ENCODE measurements around the gene SRPK1.
"Not testable (repeated sequence)": the region's sequence is repeated elsewhere in the genome, so short reads cannot be mapped to it uniquely, and the experiment has no call there.

Gene SRPK1

DNA sequence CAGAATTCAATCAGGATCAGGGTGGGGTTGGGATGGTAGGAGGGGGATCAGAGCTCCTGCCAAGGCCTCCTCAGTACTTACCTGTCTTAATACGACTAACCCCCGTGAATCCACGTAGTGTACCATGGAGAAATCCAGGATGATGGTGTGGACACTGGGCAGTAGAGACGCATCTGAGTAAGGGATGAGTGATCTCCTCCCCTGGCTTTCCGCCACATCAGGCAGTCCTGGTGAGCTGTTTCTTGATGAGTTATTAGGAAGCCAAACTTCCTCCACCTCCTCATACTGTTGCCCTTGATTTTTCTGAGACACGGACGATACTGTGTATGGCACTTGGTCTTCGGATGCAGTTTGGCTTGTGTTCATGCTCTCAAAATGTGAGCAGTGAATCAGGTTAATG is 34.2 kb upstream of the SRPK1 start:
- Histone ChIP-seq H3K9ac (ENCODE audit: low read length in 5 of 5) (no peak overlapping the region), H3K4me1 (ENCODE audit: control insufficient read depth in 5 of 5, insufficient read depth in 5 of 5, low read length in 5 of 5) (peaks cover 0 to 3% (median 0%) of the 10 kb centered on the region in 5 donors), H3K4me3 (ENCODE audit: low read depth in 1 of 5, low read length in 5 of 5) (no peak overlapping the region), H3K27ac (ENCODE audit: low read depth, low read length) (no peak overlapping the region), H3K9me3 (ENCODE audit: control insufficient read depth in 5 of 5, low read length in 5 of 5) (no peaks in the 10 kb centered on the region), H3K36me3 (ENCODE audit: control insufficient read depth in 5 of 5, insufficient read depth in 5 of 5, low read length in 5 of 5) (no peaks in the 10 kb centered on the region), H3K27me3 (ENCODE audit: control insufficient read depth in 5 of 5, insufficient read depth in 4 of 5, low read length in 5 of 5) (peaks cover 0 to 3% (median 0%) of the 10 kb centered on the region in 5 donors)

DNA sequence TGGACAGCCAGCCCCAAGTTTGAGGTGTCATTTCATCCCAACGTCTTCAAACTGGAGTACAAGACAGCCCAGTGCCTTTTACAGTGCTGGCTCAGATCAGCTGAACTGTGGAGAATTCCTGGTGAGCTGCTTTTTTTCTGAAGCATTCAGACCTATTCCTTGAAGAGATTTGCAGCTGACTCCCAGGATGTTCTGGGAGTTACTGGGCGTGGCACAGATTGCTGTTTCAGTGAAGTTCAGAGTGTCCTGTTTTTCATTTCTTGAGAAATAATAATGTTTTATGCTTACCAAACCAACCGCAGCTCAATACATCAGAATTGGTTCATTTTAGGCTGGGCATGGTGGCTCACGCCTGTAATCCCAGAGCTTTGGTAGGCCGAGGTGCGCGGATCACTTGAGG is 33.4 kb upstream of the SRPK1 start:
- H3K27ac ChIP-seq (ENCODE audit: low read depth, low read length) = no peak overlapping the region
- H3K9ac ChIP-seq (ENCODE audit: low read length in 5 of 5) = no peak overlapping the region
- no peak overlapping the region for H3K4me3 ChIP-seq (ENCODE audit: low read depth in 1 of 5, low read length in 5 of 5)
- no peaks in the 10 kb centered on the region for H3K36me3 ChIP-seq (ENCODE audit: control insufficient read depth in 5 of 5, insufficient read depth in 5 of 5, low read length in 5 of 5)
- no peaks in the 10 kb centered on the region for H3K9me3 ChIP-seq (ENCODE audit: control insufficient read depth in 5 of 5, low read length in 5 of 5)
- H3K4me1 ChIP-seq (ENCODE audit: control insufficient read depth in 5 of 5, insufficient read depth in 5 of 5, low read length in 5 of 5) = peaks cover 0 to 3% (median 0%) of the 10 kb centered on the region in 5 donors
- H3K27me3 ChIP-seq (ENCODE audit: control insufficient read depth in 5 of 5, insufficient read depth in 4 of 5, low read length in 5 of 5) = peaks cover 0 to 3% (median 0%) of the 10 kb centered on the region in 5 donors

DNA sequence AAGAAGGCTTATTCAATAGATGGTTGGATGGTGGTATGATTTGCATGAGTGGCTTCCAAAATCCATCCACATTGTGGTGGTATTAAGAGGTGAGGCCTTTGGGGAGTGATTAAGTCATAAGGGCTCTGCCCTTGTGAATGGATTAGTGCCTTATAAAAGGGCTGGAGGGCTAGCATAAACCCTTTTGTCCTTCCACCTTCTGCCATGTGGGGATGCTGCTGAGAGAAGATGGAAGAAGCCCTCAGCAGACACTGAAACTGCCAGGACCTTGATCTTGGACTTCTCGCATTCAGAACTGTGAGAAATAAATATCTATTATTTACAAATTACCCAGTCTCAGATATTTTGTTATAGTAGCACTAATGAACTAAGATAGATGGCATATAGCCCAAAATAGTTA is 27.8 kb upstream of the SRPK1 start:
- H3K27ac ChIP-seq (ENCODE audit: low read depth, low read length) = no peak overlapping the region

DNA sequence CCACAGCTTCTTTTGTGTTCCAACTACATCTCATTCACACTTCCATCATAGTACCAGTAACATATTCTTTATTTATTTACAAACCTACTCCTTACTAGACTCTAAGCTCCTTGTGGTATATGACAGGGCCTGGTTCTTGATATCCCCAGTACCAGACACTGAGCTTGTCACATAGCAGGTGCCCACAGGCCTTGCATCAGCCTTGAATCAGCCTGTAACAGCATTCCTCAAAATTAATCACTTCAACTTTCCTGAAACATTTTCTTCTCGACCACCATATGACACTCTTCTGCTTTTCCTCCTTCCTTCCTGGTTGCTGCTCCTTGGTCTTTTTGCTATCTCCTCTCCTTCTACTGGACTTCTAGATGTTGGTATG is 24.7 kb upstream of the SRPK1 start:
- H3K27ac ChIP-seq (ENCODE audit: low read depth, low read length) = no peak overlapping the region
- no peaks in the 10 kb centered on the region for H3K4me1 ChIP-seq (ENCODE audit: control insufficient read depth in 5 of 5, insufficient read depth in 5 of 5, low read length in 5 of 5)
- H3K9ac ChIP-seq (ENCODE audit: low read length in 5 of 5) = no peak overlapping the region
- H3K4me3 ChIP-seq (ENCODE audit: low read depth in 1 of 5, low read length in 5 of 5) = no peak overlapping the region
- H3K36me3 ChIP-seq (ENCODE audit: control insufficient read depth in 5 of 5, insufficient read depth in 5 of 5, low read length in 5 of 5) = no peaks in the 10 kb centered on the region
- no peaks in the 10 kb centered on the region for H3K27me3 ChIP-seq (ENCODE audit: control insufficient read depth in 5 of 5, insufficient read depth in 4 of 5, low read length in 5 of 5)
- no peaks in the 10 kb centered on the region for H3K9me3 ChIP-seq (ENCODE audit: control insufficient read depth in 5 of 5, low read length in 5 of 5)

More for the DNA sequence above, 27.8 kb upstream of the SRPK1 start:
- no peak overlapping the region for H3K9ac ChIP-seq (ENCODE audit: low read length in 5 of 5)
- H3K36me3 ChIP-seq (ENCODE audit: control insufficient read depth in 5 of 5, insufficient read depth in 5 of 5, low read length in 5 of 5) = no peaks in the 10 kb centered on the region
- H3K27me3 ChIP-seq (ENCODE audit: control insufficient read depth in 5 of 5, insufficient read depth in 4 of 5, low read length in 5 of 5) = peaks cover 0 to 3% (median 0%) of the 10 kb centered on the region in 5 donors
- no peak overlapping the region for H3K4me3 ChIP-seq (ENCODE audit: low read depth in 1 of 5, low read length in 5 of 5)
- peaks cover 0 to 3% (median 0%) of the 10 kb centered on the region in 5 donors for H3K4me1 ChIP-seq (ENCODE audit: control insufficient read depth in 5 of 5, insufficient read depth in 5 of 5, low read length in 5 of 5)
- H3K9me3 ChIP-seq (ENCODE audit: control insufficient read depth in 5 of 5, low read length in 5 of 5) = no peaks in the 10 kb centered on the region

DNA sequence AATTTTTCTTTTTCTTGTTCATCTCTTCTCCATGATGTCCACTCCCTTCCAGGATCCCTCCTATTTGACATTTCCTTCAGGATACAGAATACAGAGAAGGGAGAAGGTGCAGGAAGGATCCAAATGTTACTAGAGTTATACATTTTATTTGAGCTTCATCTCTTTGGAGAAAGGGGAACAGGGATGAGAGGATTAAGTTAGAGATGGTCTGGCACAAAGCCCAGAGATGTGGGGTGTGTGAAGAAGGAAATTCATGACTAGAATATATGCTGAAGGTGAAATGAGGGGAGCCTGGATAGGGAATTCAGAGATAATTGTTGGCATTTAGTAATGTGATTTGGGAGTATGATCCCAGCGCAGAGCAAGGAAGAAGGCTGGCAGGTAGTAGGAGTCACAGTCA is 22.5 kb upstream of the SRPK1 start:
- Histone ChIP-seq H3K9ac (ENCODE audit: low read length in 5 of 5) (no peak overlapping the region), H3K27me3 (ENCODE audit: control insufficient read depth in 5 of 5, insufficient read depth in 4 of 5, low read length in 5 of 5) (no peaks in the 10 kb centered on the region), H3K9me3 (ENCODE audit: control insufficient read depth in 5 of 5, low read length in 5 of 5) (no peaks in the 10 kb centered on the region), H3K4me1 (ENCODE audit: control insufficient read depth in 5 of 5, insufficient read depth in 5 of 5, low read length in 5 of 5) (no peaks in the 10 kb centered on the region), H3K4me3 (ENCODE audit: low read depth in 1 of 5, low read length in 5 of 5) (no peak overlapping the region), H3K36me3 (ENCODE audit: control insufficient read depth in 5 of 5, insufficient read depth in 5 of 5, low read length in 5 of 5) (no peaks in the 10 kb centered on the region), H3K27ac (ENCODE audit: low read depth, low read length) (no peak overlapping the region)

DNA sequence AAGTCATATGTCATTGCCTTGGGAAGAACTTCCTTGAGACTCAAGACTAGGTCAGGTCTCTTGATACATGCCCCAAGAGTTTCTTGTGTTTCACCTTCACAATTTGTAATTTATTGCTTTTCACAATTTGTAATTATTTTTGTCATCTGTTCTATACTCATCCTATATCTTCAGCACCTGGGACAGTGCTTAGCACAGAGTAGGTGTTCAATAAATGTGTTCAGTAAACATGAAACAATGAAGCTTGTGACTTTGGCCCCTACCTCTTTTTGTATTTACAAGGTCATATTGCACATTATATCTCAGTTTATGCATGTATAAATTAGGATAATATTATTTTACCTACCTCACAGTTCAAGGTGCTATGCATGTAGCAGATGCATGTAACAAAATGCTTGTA is 21.5 kb upstream of the SRPK1 start:
- H3K4me3 ChIP-seq (ENCODE audit: low read depth in 1 of 5, low read length in 5 of 5) = no peak overlapping the region

DNA sequence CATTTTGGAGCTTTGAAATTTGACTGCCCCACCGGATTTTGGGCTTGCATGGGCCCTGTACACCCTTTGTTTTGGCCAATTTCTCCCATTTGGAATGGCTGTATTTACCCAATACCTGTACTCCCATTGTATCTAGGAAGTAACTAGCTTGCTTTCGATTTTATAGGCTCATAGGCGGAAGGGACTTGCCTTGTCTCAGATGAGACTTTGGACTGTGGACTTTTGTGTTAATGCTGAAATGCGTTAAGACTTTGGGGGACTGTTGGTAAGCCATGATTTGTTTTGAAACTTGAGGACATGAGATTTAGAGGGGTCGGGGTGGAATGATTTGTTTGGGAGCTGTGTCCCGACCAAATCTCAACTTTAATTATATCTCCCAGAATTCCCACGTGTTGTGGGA is 20.3 kb upstream of the SRPK1 start:
- H3K4me1 ChIP-seq (ENCODE audit: control insufficient read depth in 5 of 5, insufficient read depth in 5 of 5, low read length in 5 of 5); H3K27ac ChIP-seq (ENCODE audit: low read depth, low read length); H3K9ac ChIP-seq (ENCODE audit: low read length in 5 of 5); H3K27me3 ChIP-seq (ENCODE audit: control insufficient read depth in 5 of 5, insufficient read depth in 4 of 5, low read length in 5 of 5); H3K4me3 ChIP-seq (ENCODE audit: low read depth in 1 of 5, low read length in 5 of 5); H3K9me3 ChIP-seq (ENCODE audit: control insufficient read depth in 5 of 5, low read length in 5 of 5); H3K36me3 ChIP-seq (ENCODE audit: control insufficient read depth in 5 of 5, insufficient read depth in 5 of 5, low read length in 5 of 5): not testable (repeated sequence)

More for the DNA sequence above, 21.5 kb upstream of the SRPK1 start:
- Histone ChIP-seq H3K9me3 (ENCODE audit: control insufficient read depth in 5 of 5, low read length in 5 of 5) (no peaks in the 10 kb centered on the region), H3K27me3 (ENCODE audit: control insufficient read depth in 5 of 5, insufficient read depth in 4 of 5, low read length in 5 of 5) (no peaks in the 10 kb centered on the region), H3K4me1 (ENCODE audit: control insufficient read depth in 5 of 5, insufficient read depth in 5 of 5, low read length in 5 of 5) (no peaks in the 10 kb centered on the region), H3K9ac (ENCODE audit: low read length in 5 of 5) (no peak overlapping the region), H3K27ac (ENCODE audit: low read depth, low read length) (no peak overlapping the region), H3K36me3 (ENCODE audit: control insufficient read depth in 5 of 5, insufficient read depth in 5 of 5, low read length in 5 of 5) (no peaks in the 10 kb centered on the region)

DNA sequence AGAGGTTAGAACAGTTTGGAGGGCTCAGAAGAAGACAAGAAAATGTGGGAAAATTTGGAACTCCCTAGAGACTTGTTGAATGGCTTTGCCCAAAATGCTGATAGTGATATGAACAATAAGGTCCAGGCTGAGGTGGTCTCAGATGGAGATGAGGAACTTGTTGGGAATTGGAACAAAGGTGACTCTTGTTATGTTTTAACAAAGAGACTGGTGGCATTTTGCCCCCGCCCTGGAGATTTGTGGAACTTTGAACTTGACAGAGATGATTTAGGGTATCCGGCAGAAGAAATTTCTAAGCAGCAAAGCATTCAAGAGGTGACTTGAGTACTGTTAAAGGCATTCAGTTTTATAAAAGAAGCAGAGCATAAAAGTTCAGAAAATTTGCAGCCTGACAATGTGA is 19.1 kb upstream of the SRPK1 start:
- H3K9me3 ChIP-seq (ENCODE audit: control insufficient read depth in 5 of 5, low read length in 5 of 5); H3K27me3 ChIP-seq (ENCODE audit: control insufficient read depth in 5 of 5, insufficient read depth in 4 of 5, low read length in 5 of 5); H3K9ac ChIP-seq (ENCODE audit: low read length in 5 of 5); H3K4me1 ChIP-seq (ENCODE audit: control insufficient read depth in 5 of 5, insufficient read depth in 5 of 5, low read length in 5 of 5); H3K27ac ChIP-seq (ENCODE audit: low read depth, low read length); H3K4me3 ChIP-seq (ENCODE audit: low read depth in 1 of 5, low read length in 5 of 5); H3K36me3 ChIP-seq (ENCODE audit: control insufficient read depth in 5 of 5, insufficient read depth in 5 of 5, low read length in 5 of 5): not testable (repeated sequence)

DNA sequence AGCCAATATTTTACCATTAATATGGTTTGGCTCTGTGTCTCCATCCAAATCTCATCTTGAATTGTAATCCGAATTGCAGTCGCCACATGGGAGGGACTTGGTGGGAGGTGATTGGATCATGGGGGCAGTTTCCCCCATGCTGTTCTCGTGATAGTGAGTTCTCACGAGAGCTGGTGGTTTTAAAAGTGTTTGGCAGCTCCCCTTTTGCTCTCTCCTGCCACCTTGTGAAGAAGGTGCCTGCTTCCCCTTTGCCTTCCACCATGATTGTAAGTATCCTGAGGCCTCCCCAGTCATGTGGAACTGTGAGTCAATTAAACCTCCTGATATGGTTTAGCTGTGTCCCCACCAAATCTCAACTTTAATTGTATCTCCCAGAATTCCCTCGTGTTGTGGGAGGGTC is 18.4 kb upstream of the SRPK1 start:
- H3K36me3 ChIP-seq (ENCODE audit: control insufficient read depth in 5 of 5, insufficient read depth in 5 of 5, low read length in 5 of 5); H3K9me3 ChIP-seq (ENCODE audit: control insufficient read depth in 5 of 5, low read length in 5 of 5); H3K4me1 ChIP-seq (ENCODE audit: control insufficient read depth in 5 of 5, insufficient read depth in 5 of 5, low read length in 5 of 5); H3K27ac ChIP-seq (ENCODE audit: low read depth, low read length); H3K27me3 ChIP-seq (ENCODE audit: control insufficient read depth in 5 of 5, insufficient read depth in 4 of 5, low read length in 5 of 5); H3K9ac ChIP-seq (ENCODE audit: low read length in 5 of 5); H3K4me3 ChIP-seq (ENCODE audit: low read depth in 1 of 5, low read length in 5 of 5): not testable (repeated sequence)

DNA sequence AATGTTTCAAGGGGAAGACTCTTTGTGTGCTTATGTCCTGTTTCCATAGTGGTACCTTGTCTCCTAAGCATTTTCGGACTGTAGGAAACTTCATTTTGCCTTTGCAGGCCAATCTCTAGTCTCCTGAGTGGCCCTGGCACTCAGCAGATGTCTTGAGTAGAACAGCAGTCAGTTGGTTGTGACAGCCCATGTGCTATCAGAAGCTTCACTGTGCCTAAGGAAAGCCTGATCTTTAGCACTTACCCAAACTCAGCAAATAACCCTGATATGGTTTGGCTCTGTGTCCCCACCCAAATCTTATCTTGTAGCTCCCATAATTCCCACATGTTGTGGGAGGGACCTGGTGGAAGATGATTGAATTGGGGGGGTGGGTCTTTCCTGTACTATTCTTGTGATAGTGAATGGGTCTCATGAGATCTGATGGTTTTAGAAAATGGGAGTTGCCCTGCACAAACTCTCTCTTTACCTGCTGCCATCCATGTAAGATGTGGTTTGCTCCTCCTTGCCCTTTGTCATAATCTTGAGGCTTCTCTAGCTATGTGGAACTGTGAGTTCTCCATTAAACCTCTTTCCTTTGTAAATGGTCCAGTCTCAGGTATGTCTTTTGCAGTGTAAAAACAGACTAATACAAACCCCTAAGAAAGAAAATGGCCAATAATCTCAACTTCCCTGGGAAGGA is 15.9 kb upstream of the SRPK1 start:
- no peak overlapping the region for H3K4me3 ChIP-seq (ENCODE audit: low read depth in 1 of 5, low read length in 5 of 5)
- H3K36me3 ChIP-seq (ENCODE audit: control insufficient read depth in 5 of 5, insufficient read depth in 5 of 5, low read length in 5 of 5) = no peaks in the 10 kb centered on the region
- no peaks in the 10 kb centered on the region for H3K9me3 ChIP-seq (ENCODE audit: control insufficient read depth in 5 of 5, low read length in 5 of 5)
- no peaks in the 10 kb centered on the region for H3K4me1 ChIP-seq (ENCODE audit: control insufficient read depth in 5 of 5, insufficient read depth in 5 of 5, low read length in 5 of 5)
- no peak overlapping the region for H3K9ac ChIP-seq (ENCODE audit: low read length in 5 of 5)
- no peaks in the 10 kb centered on the region for H3K27me3 ChIP-seq (ENCODE audit: control insufficient read depth in 5 of 5, insufficient read depth in 4 of 5, low read length in 5 of 5)
- no peak overlapping the region for H3K27ac ChIP-seq (ENCODE audit: low read depth, low read length)

DNA sequence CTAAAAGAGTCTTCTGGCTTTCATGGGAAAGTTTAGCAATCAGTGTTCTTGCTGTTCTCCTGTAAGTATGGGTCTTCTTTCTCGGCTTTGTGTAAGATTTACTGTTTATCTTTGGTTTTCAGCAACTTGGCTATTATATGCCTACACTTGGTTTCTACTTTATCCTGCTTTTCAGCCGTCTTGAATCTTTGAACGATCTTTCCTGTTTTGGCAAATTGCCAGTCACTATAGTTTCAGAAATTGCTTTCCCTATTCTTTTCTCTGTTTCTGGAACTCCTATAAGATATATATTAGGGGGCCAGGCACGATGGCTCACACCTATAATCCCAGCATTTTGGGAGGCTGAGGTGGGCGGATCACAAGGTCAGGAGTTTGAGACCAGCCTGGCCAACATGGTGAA is 14.6 kb upstream of the SRPK1 start:
- no peak overlapping the region for H3K27ac ChIP-seq (ENCODE audit: low read depth, low read length)
- no peaks in the 10 kb centered on the region for H3K27me3 ChIP-seq (ENCODE audit: control insufficient read depth in 5 of 5, insufficient read depth in 4 of 5, low read length in 5 of 5)
- no peak overlapping the region for H3K4me3 ChIP-seq (ENCODE audit: low read depth in 1 of 5, low read length in 5 of 5)
- H3K9ac ChIP-seq (ENCODE audit: low read length in 5 of 5) = no peak overlapping the region
- no peaks in the 10 kb centered on the region for H3K4me1 ChIP-seq (ENCODE audit: control insufficient read depth in 5 of 5, insufficient read depth in 5 of 5, low read length in 5 of 5)
- no peaks in the 10 kb centered on the region for H3K36me3 ChIP-seq (ENCODE audit: control insufficient read depth in 5 of 5, insufficient read depth in 5 of 5, low read length in 5 of 5)
- no peaks in the 10 kb centered on the region for H3K9me3 ChIP-seq (ENCODE audit: control insufficient read depth in 5 of 5, low read length in 5 of 5)

Data from subcutaneous abdominal adipose tissue (tissue), 5 donors.